ENCODE measurements around the gene LPP.

DNA sequence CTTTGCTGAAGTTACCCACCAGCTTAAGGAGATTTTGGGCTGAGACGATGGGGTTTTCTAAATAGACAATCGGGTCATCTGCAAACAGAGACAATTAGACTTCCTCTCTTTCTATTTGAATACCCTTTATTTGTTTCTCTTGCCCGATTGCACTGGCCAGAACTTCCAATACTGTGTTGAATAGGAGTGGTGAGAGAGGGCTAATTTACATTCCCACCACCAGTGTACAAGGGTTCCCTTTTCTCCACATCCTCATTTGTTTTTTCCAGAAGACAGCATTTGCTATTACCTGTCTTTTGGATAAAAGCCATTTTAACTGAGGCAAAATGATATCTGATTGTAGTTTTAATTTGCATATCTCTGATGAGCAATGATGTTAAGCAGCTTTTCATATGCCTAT, 687.9 kb downstream of the LPP start:
- TF ChIP-seq CTCF (IDR thresholded peaks at IDR 0.05) (no peak), POLR2A (IDR thresholded peaks at IDR 0.05) (no peak)

Data from ovary (tissue), 3 donors.